Parietal lobe (tissue), 1 donor: ENCODE measurements around the gene FBXO33. TPM values are rescaled to one million over a fixed set of nuclear protein-coding genes. Genes with fewer than 3 reads are reported as not detected.

Source experiments
- total RNA-seq: library from RNA; depleted of rRNA; stranded (reverse); fragments of >200 nt; gene quantifications from one replicate; pipeline ENCODE4 v1.2.3, GENCODE V29; 2014

FBXO33 gene
- 18.5 TPM for total RNA-seq

GRCh38 chr14:39432179-39432618 lies at the start of gene FBXO33:
Gene FBXO33 (minus strand): TSS chr14:39432433. CDS start chr14:39432162, 271 bp downstream.

Other genes starting within 250 kb of the FBXO33 start
- 21.9 TPM for gene MIA2, start 198.5 kb downstream of the FBXO33 start, total RNA-seq